ENCODE measurements around the gene DUSP28. TPM values are rescaled to one million over a fixed set of nuclear protein-coding genes. Genes with fewer than 3 reads are reported as not detected.

The DUSP28 gene
- total RNA-seq, 2 experiments from 2014 or later: 4.5 to 6.2 TPM

- H3K27ac Mint-ChIP-seq: no peak overlapping the region
- H3K4me1 Mint-ChIP-seq (ENCODE audit: low read depth): peaks cover 25% of the 10 kb centered on the region
- TF ChIP-seq CTCF (IDR thresholded peaks at IDR 0.05): no peak
- ATAC-seq (no peak), DNase-seq (no peak)
- H3K36me3 Mint-ChIP-seq (ENCODE audit: low read depth): peaks cover 10% of the 10 kb centered on the region
- ChIA-PET CTCF (interaction anchor here (1.1 kb wide), 1 partner anchor 12 kb away, joined by 3 read pairs; no protein-coding TSS in a partner anchor), POLR2A (no interaction called here)
- intact Hi-C loops (cut with micrococcal nuclease): no loop called here
- H3K9me3 Mint-ChIP-seq: no peaks in the 10 kb centered on the region
- no peaks in the 10 kb centered on the region for H3K27me3 Mint-ChIP-seq
- no peak overlapping the region for H3K4me3 Mint-ChIP-seq
Measured at GRCh38 chr2:240576036-240576435, 15.9 kb downstream of the DUSP28 start.

GRCh38 chr2:240576436-240577205 is 16.5 kb downstream of the DUSP28 start:
- no peak overlapping the region for H3K4me3 Mint-ChIP-seq
- H3K4me1 Mint-ChIP-seq (ENCODE audit: low read depth): peaks cover 21% of the 10 kb centered on the region
- H3K27me3 Mint-ChIP-seq: no peaks in the 10 kb centered on the region
- intact Hi-C loops (cut with micrococcal nuclease): no loop called here
- CTCF ChIA-PET: interaction anchor here (1.1 kb wide), 1 partner anchor 11 kb away, joined by 3 read pairs; no protein-coding TSS in a partner anchor
- POLR2A ChIA-PET: interaction anchor here (1.3 kb wide), 1 partner anchor 11 kb away, joined by 4 read pairs; no protein-coding TSS in a partner anchor
- no peak for TF ChIP-seq CTCF (IDR thresholded peaks at IDR 0.05)
- peaks cover 12% of the 10 kb centered on the region for H3K36me3 Mint-ChIP-seq (ENCODE audit: low read depth)
- DNase-seq: no peak
- no peaks in the 10 kb centered on the region for H3K9me3 Mint-ChIP-seq
- no peak for ATAC-seq
- H3K27ac Mint-ChIP-seq: no peak overlapping the region

GRCh38 chr2:240577281-240578109 is 17.3 kb downstream of the DUSP28 start:
- intact Hi-C loops (cut with micrococcal nuclease): no loop called here
- no peak for ATAC-seq
- Mint-ChIP-seq H3K9me3 (no peaks in the 10 kb centered on the region), H3K4me3 (no peak overlapping the region), H3K4me1 (ENCODE audit: low read depth) (peaks cover 24% of the 10 kb centered on the region), H3K27ac (no peak overlapping the region), H3K36me3 (ENCODE audit: low read depth) (peaks cover 14% of the 10 kb centered on the region), H3K27me3 (no peaks in the 10 kb centered on the region)
- ChIA-PET CTCF (interaction anchor here (1.1 to 3.3 kb wide), 2 partner anchors 10 to 11 kb away, joined by 3 to 30 read pairs; no protein-coding TSS in a partner anchor), POLR2A (interaction anchor here (0.6 to 1.3 kb wide), 2 partner anchors 12 to 35 kb away, joined by 3 to 4 read pairs; no protein-coding TSS in a partner anchor)
- no peak for TF ChIP-seq CTCF (IDR thresholded peaks at IDR 0.05)
- no peak for DNase-seq

- Mint-ChIP-seq H3K36me3 (ENCODE audit: low read depth) (peaks cover 14% of the 10 kb centered on the region), H3K9me3 (no peaks in the 10 kb centered on the region), H3K4me1 (ENCODE audit: low read depth) (peaks cover 27% of the 10 kb centered on the region), H3K27me3 (no peaks in the 10 kb centered on the region), H3K27ac (no peak overlapping the region), H3K4me3 (no peak overlapping the region)
- DNase-seq (no peak), ATAC-seq (no peak)
- ChIA-PET CTCF (interaction anchor here (3.3 kb wide), 1 partner anchor 12 kb away, joined by 30 read pairs; no protein-coding TSS in a partner anchor), POLR2A (interaction anchor here (0.6 to 1.3 kb wide), 2 partner anchors 12 to 34 kb away, joined by 3 to 4 read pairs; no protein-coding TSS in a partner anchor)
- no peak for TF ChIP-seq CTCF (IDR thresholded peaks at IDR 0.05)
- intact Hi-C loops (cut with micrococcal nuclease): no loop called here
Measured at GRCh38 chr2:240578110-240578450, 17.9 kb downstream of the DUSP28 start.

Measured in activated CD8-positive, alpha-beta T cell treated with anti-CD3 and anti-CD28 coated beads for 36 hours (primary cell).